HG03039 (cell line): ENCODE measurements around the gene ACSM3.
"Not testable (repeated sequence)": the region's sequence is repeated elsewhere in the genome, so short reads cannot be mapped to it uniquely, and the experiment has no call there.

ENCODE experiments used
- ATAC-seq: cut with Tn5 transposase; IDR thresholded peaks from one replicate; pipeline ENCODE4 v1.9.1; 2021; ENCODE audit warnings: mild to moderate bottlenecking, moderate library complexity; ENCODE audit not compliant: unreplicated experiment

ACSM3 gene

DNA sequence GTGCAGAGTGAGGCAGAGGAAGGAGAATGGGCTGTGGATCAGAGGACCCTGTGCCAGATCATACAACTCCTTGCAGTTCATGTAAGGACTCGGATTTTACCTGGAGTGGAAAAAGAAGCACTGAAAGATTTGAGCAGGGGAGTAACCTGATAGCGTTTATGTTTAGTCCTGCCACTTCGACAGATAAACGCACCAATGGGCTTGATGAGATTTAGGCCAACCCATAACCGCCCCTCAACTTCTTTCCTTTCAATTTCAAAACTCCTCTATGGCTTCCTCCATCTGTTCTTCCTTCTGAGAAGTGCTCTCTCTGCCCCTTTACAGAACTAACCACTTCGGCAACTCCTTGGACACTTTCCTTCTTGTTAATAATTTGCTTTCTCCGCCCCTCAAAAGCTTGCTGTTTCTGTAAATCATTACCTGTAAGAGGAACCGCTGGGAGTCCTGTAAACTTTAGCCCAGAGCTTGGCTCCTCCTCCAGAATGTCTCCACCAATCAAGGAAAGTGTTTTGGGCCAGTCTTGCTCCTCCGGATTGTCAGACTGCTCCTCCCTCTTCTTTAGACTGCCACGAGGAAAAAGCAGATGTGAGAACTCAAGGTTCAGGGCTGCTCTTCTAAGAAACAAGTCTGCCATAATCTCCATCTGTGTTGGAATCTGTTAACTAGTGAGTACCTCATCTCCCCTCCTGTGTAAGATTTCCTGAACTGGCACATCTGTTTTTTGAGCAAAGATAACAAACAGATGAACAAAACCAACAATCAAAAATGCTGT is at the start of gene ACSM3:
Gene ACSM3, plus strand, starts transcription at position 554 of the 772 bp plus-strand sequence. CDS start 6,021 bp downstream, outside the sequence.
- peak; percentile 97 for ATAC-seq

DNA sequence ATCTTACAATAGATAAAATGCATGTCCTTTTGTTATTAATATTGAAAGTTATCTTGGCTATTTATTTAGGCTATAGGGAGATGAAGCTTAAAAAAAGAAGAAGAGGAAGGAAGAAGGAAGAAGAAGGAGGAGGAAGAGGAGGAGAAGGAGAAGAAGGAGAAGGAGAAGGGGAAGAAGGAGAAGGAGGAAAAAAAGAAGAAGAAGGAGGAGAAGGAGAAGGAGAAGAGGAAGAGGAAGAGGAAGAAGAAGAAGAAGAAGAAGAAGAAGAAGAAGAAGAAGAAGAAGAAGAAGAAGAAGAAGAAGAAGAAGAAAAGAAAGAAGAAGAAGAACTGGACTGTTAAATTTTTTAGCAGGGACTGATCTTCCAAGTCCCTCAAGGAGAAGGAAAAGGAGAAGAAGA is 46.1 kb upstream of the ACSM3 start:
- ATAC-seq = not testable (repeated sequence)

- ATAC-seq = no peak
Observed at GRCh38 chr16:20720251-20720650, 43.6 kb upstream of the ACSM3 start.

- no peak for ATAC-seq
Observed at GRCh38 chr16:20726661-20727060, 37.2 kb upstream of the ACSM3 start.

DNA sequence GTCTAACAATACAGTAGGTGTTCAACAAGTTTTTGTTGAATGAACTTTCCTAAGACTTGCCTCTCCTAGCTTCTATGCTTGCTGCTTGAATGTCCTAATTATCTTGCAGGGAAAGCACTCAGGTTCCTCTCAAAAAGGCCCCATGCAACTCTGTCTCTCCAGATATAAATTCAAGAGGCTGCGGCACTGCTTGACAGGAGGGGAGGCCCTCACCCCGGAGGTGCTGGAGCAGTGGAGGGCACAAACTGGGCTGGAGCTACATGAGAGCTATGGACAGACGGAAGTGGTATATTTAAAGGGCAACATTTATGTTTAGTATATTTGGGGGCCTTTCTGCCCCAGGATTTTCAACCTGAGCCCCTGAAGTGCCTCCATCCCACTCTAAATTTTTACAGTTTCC is 36.6 kb upstream of the ACSM3 start:
- ATAC-seq = no peak

GRCh38 chr16:20729141-20729540 is 34.7 kb upstream of the ACSM3 start:
- no peak for ATAC-seq

DNA sequence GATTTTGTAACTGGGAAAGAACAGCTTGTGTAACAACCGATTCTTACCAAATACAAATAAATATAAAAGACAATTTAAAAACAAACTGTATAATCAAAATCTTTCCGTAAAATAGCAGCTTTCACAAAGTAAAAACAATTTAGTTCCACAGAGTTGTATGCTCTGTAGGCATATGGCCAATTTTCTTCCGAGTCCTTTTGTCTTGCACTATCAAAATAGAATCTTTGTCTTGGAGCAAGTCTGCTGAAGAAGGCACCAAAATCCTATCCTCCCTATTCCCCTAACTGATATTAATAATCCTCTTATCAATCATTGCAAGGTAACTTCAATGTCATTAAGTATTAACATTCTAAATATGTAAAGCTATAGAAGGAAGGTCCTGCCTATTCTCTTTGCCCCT is 29.8 kb upstream of the ACSM3 start:
- ATAC-seq = no peak

- no peak for ATAC-seq
Observed at GRCh38 chr16:20734782-20735181, 29.0 kb upstream of the ACSM3 start.

GRCh38 chr16:20735490-20735889 is 28.3 kb upstream of the ACSM3 start:
- ATAC-seq = no peak

DNA sequence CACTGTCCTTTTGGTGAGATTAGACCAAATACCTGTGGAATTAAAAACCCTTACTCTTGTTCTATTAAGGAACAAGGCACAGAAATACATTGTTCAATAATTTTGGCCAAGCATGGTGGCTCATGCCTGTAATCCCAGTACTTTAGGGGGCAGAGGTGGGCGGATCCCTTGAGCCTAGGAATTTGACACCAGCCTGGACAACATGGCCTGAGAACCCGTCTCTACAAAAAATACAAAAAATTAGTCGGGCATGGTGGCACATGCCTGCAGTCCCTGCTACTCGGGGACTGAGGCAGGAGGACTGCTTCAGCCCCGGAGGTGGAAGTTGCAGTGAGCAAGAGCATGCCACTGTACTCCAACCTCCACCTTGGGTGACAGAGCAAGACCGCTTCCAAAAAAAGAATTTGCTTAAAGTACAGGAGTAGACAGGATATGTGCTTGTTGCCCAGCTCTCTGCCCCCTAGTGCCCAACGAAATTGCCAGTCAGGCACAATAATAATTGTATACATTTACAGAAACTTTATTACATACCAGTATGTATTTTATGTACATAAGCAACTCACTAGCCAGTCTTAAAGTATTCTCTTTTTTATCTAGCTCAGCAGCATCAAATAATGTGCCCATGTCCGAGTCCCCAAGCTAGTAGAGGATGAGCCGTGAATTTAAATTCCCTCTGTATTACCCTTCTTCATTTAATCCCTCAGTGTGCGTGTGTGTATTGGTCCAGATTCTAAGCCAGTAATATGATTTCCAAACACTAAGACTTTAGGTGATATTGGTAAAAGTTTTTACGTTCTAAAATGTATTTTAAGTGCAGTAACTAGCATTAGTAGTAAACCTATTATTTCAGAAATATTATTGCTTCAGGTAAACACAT is 23.6 kb upstream of the ACSM3 start:
- ATAC-seq = no peak

- ATAC-seq = peak; percentile 66
Observed at GRCh38 chr16:20740901-20741521, 22.8 kb upstream of the ACSM3 start.

GRCh38 chr16:20741554-20742285 is 22.1 kb upstream of the ACSM3 start, which contains the start of gene THUMPD1:
Gene THUMPD1, minus strand, starts transcription at chr16:20741818. Its CDS starts 79 bp downstream, at chr16:20741739.
- ATAC-seq = peak; percentile 84

DNA sequence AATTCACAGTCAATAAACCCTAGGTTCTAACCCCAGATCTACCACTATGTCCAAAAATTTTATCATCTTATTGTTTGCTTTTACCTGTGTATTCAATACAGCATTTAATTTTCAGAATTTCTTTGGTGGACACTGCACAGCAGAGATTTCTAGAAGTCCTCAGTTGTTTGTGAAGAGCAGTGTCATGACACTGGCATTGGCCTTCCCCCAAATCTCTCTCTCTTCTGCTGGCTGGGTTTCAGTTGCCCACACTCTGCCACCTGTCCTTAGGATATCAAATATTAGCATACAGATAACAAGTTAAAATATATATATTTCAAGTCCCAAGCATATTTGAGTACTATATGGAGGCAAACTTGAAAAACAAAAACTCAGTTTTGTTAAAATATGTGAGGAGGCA is 20.2 kb upstream of the ACSM3 start:
- no peak for ATAC-seq

GRCh38 chr16:20744922-20745440 is 18.8 kb upstream of the ACSM3 start:
- ATAC-seq = no peak

DNA sequence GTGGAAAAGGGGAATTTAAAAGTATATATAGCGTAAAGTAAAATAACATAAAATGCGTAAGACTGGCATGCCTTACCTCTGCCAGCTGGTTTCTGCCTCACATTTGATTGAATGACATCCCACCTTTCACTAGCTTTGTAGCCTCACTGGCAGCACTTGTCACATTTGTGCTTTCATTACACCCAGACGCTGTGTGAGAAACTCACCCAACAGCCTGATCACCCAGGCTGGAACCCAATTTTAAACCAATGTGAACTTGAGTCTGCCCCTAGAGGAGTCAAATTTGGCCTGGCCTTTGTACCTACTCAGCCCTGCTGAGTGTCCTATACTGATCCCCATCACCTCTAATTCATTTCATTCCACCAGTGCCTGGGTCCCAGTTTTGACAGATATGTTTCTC is 17.4 kb upstream of the ACSM3 start:
- ATAC-seq = no peak

- ATAC-seq = no peak
Observed at GRCh38 chr16:20747030-20747816, 16.6 kb upstream of the ACSM3 start.

DNA sequence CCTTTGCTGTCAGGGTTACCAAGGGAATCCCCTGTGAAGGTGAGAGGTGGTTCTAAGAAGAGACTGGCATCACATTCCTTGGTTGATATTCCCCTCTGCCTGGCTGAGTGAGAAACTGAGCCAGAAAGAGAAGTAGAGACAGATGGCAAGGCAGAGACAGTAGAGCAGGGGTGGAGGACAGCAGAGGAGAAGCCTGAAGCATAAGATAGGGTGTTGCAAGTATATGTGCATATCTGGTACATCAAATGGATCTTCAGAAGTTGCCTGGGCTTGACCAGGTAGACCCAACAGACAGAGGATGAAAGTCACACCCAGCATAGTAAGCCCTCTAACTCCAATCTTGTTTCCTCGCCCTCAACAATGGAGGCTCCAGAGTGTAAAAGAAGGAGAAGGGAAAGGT is 14.3 kb upstream of the ACSM3 start:
- ATAC-seq = no peak

GRCh38 chr16:20750558-20750957 is 13.3 kb upstream of the ACSM3 start:
- no peak for ATAC-seq

DNA sequence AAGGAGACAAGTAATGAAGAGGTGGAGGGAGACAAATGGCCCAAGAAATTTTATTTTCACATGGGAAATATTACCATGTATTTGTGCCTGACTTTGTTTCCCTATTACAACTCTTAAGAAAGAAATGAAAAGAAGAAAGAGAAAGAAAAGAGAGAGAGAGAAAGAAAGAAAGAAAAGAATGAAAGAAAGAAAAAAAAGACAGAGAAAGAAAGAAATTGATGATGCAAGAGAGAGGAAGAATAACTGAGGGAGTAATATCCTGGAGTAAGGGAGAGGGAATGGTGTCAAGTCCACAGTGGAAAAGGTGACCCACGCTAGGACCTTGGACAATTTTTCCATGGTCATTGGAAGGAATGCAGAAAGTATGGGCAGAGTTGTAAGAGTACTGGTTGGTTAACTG is 10.1 kb upstream of the ACSM3 start:
- no peak for ATAC-seq

DNA sequence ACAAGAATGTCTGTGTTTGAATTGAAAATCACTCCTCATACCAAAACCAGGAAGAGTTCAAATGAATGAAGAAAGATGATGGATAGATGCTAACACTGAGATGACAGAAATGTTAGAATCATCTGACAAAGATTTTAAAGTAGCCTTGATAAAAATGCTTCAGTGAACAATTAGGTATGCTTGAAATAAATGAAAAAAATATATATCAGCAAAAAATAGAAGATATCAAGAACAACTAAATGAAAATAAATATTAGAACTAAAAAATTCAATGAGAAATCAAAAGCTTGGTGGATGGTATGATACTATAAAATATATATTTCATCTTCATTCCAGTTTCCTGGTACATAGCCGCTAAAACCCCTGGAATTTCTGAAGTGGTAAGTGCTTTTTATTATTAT is 8.6 kb upstream of the ACSM3 start:
- ATAC-seq = no peak
